ENCODE measurements around the gene SIL1.

DNA sequence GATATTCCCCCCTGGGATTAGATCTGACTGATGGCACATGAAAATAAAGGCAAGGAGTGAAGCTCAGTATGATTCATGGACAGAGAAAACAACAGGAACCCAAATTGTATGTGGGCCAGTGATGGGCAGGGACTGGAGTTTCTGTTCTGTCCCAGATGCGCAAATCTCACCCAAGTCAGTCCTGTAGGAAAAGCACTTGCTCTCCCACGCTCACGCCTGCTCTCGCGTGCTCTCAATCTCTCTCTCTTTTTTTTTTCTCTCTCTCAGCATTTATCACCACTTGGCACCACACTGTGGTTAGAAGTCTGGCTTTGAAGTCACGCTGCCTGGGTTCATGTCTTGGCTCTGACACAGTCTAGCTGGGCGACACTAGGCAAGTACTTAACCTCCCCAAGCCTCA is 216.6 kb downstream of the SIL1 start:
- TF ChIP-seq EZH2 (IDR thresholded peaks at IDR 0.05; ENCODE audit: insufficient read depth, poor library complexity, severe bottlenecking): no peak
- no peak for TF ChIP-seq EZH2phosphoT487 (IDR thresholded peaks at IDR 0.05; ENCODE audit: insufficient read depth, low read depth)
